Measurements from ENCODE around the gene NAA35.
"Not testable (repeated sequence)": the region's sequence is repeated elsewhere in the genome, so short reads cannot be mapped to it uniquely, and the experiment has no call there.

NAA35 gene

GRCh38 chr9:85931495-85931894, 9.5 kb upstream of the NAA35 start:
- POLR2A ChIA-PET: no interaction called here
- CTCF ChIA-PET: no interaction called here
- no peak for TF ChIP-seq HDGF (IDR thresholded peaks at IDR 0.05; ENCODE audit: borderline replicate concordance)
- TF ChIP-seq NFRKB (IDR thresholded peaks at IDR 0.05): no peak
- no peak for TF ChIP-seq PKNOX1 (IDR thresholded peaks at IDR 0.05)
- TF ChIP-seq FOXA1 (IDR thresholded peaks at IDR 0.05): no peak
- no peak for TF ChIP-seq TARDBP (IDR thresholded peaks at IDR 0.05)
- no peak for TF ChIP-seq ZNF384 (IDR thresholded peaks at IDR 0.05)
- TF ChIP-seq SP1 (IDR thresholded peaks at IDR 0.05): no peak
- TF ChIP-seq CTBP1 (IDR thresholded peaks at IDR 0.05; ENCODE audit: borderline replicate concordance): no peak
- no peak for TF ChIP-seq L3MBTL2 (conservative IDR thresholded peaks at IDR 0.05)
- TF ChIP-seq SUZ12 (IDR thresholded peaks at IDR 0.05): no peak
- TF ChIP-seq BHLHE40 (IDR thresholded peaks at IDR 0.05; ENCODE audit: borderline replicate concordance): no peak
- no peak for TF ChIP-seq ELF4 (IDR thresholded peaks at IDR 0.05)
- TF ChIP-seq ARNT (IDR thresholded peaks at IDR 0.05): no peak
- TF ChIP-seq FOXM1 (IDR thresholded peaks at IDR 0.05; ENCODE audit: borderline replicate concordance): no peak
- TF ChIP-seq LEF1 (IDR thresholded peaks at IDR 0.05; ENCODE audit: borderline replicate concordance): no peak
- DNase-seq (ENCODE audit: extremely low spot score): no peak

- CTCF ChIA-PET; POLR2A ChIA-PET; DNase-seq (ENCODE audit: extremely low spot score): not testable (repeated sequence)
Measured at GRCh38 chr9:85935950-85936349, 5.0 kb upstream of the NAA35 start.

GRCh38 chr9:85940275-85940831, 593 bp upstream of the NAA35 start:
- CTCF ChIA-PET: no interaction called here
- DNase-seq (ENCODE audit: extremely low spot score): no peak
- TF ChIP-seq L3MBTL2 (conservative IDR thresholded peaks at IDR 0.05): peak; percentile 49
- no peak for TF ChIP-seq CTBP1 (IDR thresholded peaks at IDR 0.05; ENCODE audit: borderline replicate concordance)
- TF ChIP-seq ELF4 (IDR thresholded peaks at IDR 0.05): no peak
- POLR2A ChIA-PET: no interaction called here

- CTCF ChIA-PET: no interaction called here
- TF ChIP-seq SP1 (IDR thresholded peaks at IDR 0.05): no peak
- no peak for TF ChIP-seq ARNT (IDR thresholded peaks at IDR 0.05)
- no peak for TF ChIP-seq NFRKB (IDR thresholded peaks at IDR 0.05)
- TF ChIP-seq PKNOX1 (IDR thresholded peaks at IDR 0.05): no peak
- TF ChIP-seq HDGF (IDR thresholded peaks at IDR 0.05; ENCODE audit: borderline replicate concordance): no peak
- TF ChIP-seq ZNF384 (IDR thresholded peaks at IDR 0.05): no peak
- no peak for TF ChIP-seq CTBP1 (IDR thresholded peaks at IDR 0.05; ENCODE audit: borderline replicate concordance)
- TF ChIP-seq FOXA1 (IDR thresholded peaks at IDR 0.05): no peak
- TF ChIP-seq L3MBTL2 (conservative IDR thresholded peaks at IDR 0.05): no peak
- no peak for TF ChIP-seq FOXK2 (IDR thresholded peaks at IDR 0.05)
- TF ChIP-seq ELF4 (IDR thresholded peaks at IDR 0.05): no peak
- no peak for TF ChIP-seq TARDBP (IDR thresholded peaks at IDR 0.05)
- no peak for TF ChIP-seq FOXM1 (IDR thresholded peaks at IDR 0.05; ENCODE audit: borderline replicate concordance)
- TF ChIP-seq LEF1 (IDR thresholded peaks at IDR 0.05; ENCODE audit: borderline replicate concordance): no peak
- no peak for TF ChIP-seq BHLHE40 (IDR thresholded peaks at IDR 0.05; ENCODE audit: borderline replicate concordance)
- no peak for TF ChIP-seq SUZ12 (IDR thresholded peaks at IDR 0.05)
- DNase-seq (ENCODE audit: extremely low spot score): no peak
- POLR2A ChIA-PET: interaction anchor here (0.6 kb wide), 1 partner anchor 643 kb away, joined by 3 read pairs; no protein-coding TSS in a partner anchor
Measured at GRCh38 chr9:85941622-85941940, 635 bp downstream of the NAA35 start.

- ChIA-PET POLR2A (interaction anchor here (0.6 kb wide), 1 partner anchor 642 kb away, joined by 3 read pairs; no protein-coding TSS in a partner anchor), CTCF (no interaction called here)
Measured at GRCh38 chr9:85941966-85942912, 1.3 kb downstream of the NAA35 start.

More at GRCh38 chr9:85941966-85942912, 1.3 kb downstream of the NAA35 start:
- DNase-seq (ENCODE audit: extremely low spot score): no peak
- TF ChIP-seq NFRKB (IDR thresholded peaks at IDR 0.05) (no peak), SUZ12 (IDR thresholded peaks at IDR 0.05) (no peak), ELF4 (IDR thresholded peaks at IDR 0.05) (no peak), PKNOX1 (IDR thresholded peaks at IDR 0.05) (peak; percentile 81)
